Prostate gland (tissue), 2 donors: ENCODE results near the gene DVL3. TPM values are rescaled to one million over a fixed set of nuclear protein-coding genes. Genes with fewer than 3 reads are reported as not detected.
A peak's percentile ranks its signal among the peaks of the same experiment; 100 is the strongest.

Experiments
- DNase-seq: peaks from one replicate; pipeline ENCODE4 v3.0.0-alpha.2; 2019; ENCODE audit warnings: low spot score
- H3K27ac ChIP-seq, 2 donors: fragments of 200-600 bp; sonication (generic); 2 replicates each; pipeline ENCODE4 v1.5.1; 2017 to 2019
- H3K27me3 ChIP-seq: fragments of 200-600 bp; sonication (generic); replicated peaks from 2 replicates; pipeline ENCODE4 v1.5.1; 2019; ENCODE audit not compliant: insufficient read depth
- H3K36me3 ChIP-seq, 2 donors: fragments of 200-600 bp; sonication (generic); 1 replicate in 1 of 2; 2 replicates in 1 of 2; pipeline versions ENCODE4 v1.5.1 to v1.8.1; 2017 to 2019
- H3K4me1 ChIP-seq: fragments of 200-600 bp; sonication (generic); replicated peaks from 2 replicates; pipeline ENCODE4 v1.5.1; 2019
- H3K4me3 ChIP-seq, 2 donors: fragments of 200-600 bp; sonication (generic); 2 replicates each; pipeline ENCODE4 v1.5.1; 2017 to 2019
- H3K9me3 ChIP-seq: fragments of 200-600 bp; sonication (generic); 2 replicates; pipeline ENCODE4 v1.5.1; 2017
- CTCF ChIP-seq, 4 experiments: fragments of 200-600 bp in 2 of 4; fragments of 450-650 bp in 2 of 4; sonication (generic) in 2 of 4; IDR thresholded peaks; 1 replicate in 3 of 4; 2 replicates in 1 of 4; pipeline ENCODE4 v1.5.1; 2016 to 2019; ENCODE audit warnings: antibody characterized with exemption in 4 of 4, mild to moderate bottlenecking in 2 of 4, moderate library complexity in 2 of 4
- POLR2A ChIP-seq: fragments of 450-650 bp; IDR thresholded peaks from one replicate; pipeline ENCODE4 v1.6.1; 2016; ENCODE audit warnings: antibody characterized with exemption, mild to moderate bottlenecking
- POLR2AphosphoS5 ChIP-seq: sonication (generic); formaldehyde crosslinking; IDR thresholded peaks from one replicate; pipeline ENCODE4 v1.6.1; 2017; ENCODE audit warnings: antibody characterized with exemption
- WGBS: methylation state at CpG from one replicate; pipeline ENCODE4 v1.1.5; 2018; 5-methylcytosine and 5-hydroxymethylcytosine counted together
- intact Hi-C: fragments of 100-400 bp; cut with DNase I; formaldehyde crosslinking; loops from one replicate; pipeline ENCODE4 v1.14.2; 2022
- total RNA-seq, 2 donors: library from RNA; depleted of rRNA; stranded (reverse); fragments of >200 nt; gene quantifications; one replicate each; pipeline ENCODE4 v1.1.0, GENCODE V29; 2016

Gene DVL3
- total RNA-seq, 2 donors from 2014 or later = 61.7 to 95.1 TPM

- no peaks in the 10 kb centered on the region for H3K9me3 ChIP-seq
- H3K36me3 ChIP-seq = peaks cover 26 to 33% of the 10 kb centered on the region in 2 donors
- TF ChIP-seq CTCF (IDR thresholded peaks at IDR 0.05) (no peak), POLR2A (no peak), POLR2AphosphoS5 (no peak)
- peaks cover 18% of the 10 kb centered on the region for H3K4me1 ChIP-seq
- H3K27ac ChIP-seq = peak overlapping the region in 1 of 2 donors; percentile 88
- no peak overlapping the region for H3K4me3 ChIP-seq
- 88% methylated on average over 14 of the region's 14 CpGs for WGBS
- H3K27me3 ChIP-seq = no peaks in the 10 kb centered on the region
- no peak for DNase-seq
- intact Hi-C loops = loop anchor here (5.0 kb wide), 1 partner anchor 41 kb away; the partner anchor contains the start of gene EIF2B5
Measured at GRCh38 chr3:184177767-184178306, 22.7 kb downstream of the DVL3 start.

- H3K27ac ChIP-seq = no peak overlapping the region
- H3K4me3 ChIP-seq = no peak overlapping the region
- H3K36me3 ChIP-seq = peaks cover 33% of the 10 kb centered on the region in 2 donors
- no peak for DNase-seq
- intact Hi-C loops = loop anchor here (5.0 kb wide), 1 partner anchor 41 kb away; the partner anchor contains the start of gene EIF2B5
- peaks cover 17% of the 10 kb centered on the region for H3K4me1 ChIP-seq
- TF ChIP-seq CTCF (IDR thresholded peaks at IDR 0.05) (no peak), POLR2AphosphoS5 (no peak), POLR2A (no peak)
- no peaks in the 10 kb centered on the region for H3K27me3 ChIP-seq
- 94% methylated on average over 12 of the region's 13 CpGs for WGBS
- no peaks in the 10 kb centered on the region for H3K9me3 ChIP-seq
Measured at GRCh38 chr3:184178521-184179138, 23.5 kb downstream of the DVL3 start.

- Histone ChIP-seq H3K4me3 (no peak overlapping the region), H3K27me3 (no peaks in the 10 kb centered on the region), H3K9me3 (no peaks in the 10 kb centered on the region), H3K36me3 (peaks cover 33% of the 10 kb centered on the region in 2 donors), H3K27ac (no peak overlapping the region), H3K4me1 (peaks cover 13% of the 10 kb centered on the region)
- intact Hi-C loops = no loop called here
- DNase-seq = no peak
- WGBS = 94% methylated on average over 6 of the region's 6 CpGs
- no peak for TF ChIP-seq POLR2A
- TF ChIP-seq POLR2AphosphoS5 = no peak
- TF ChIP-seq CTCF (IDR thresholded peaks at IDR 0.05) = no peak
Measured at GRCh38 chr3:184180165-184180564, 25.0 kb downstream of the DVL3 start.

GRCh38 chr3:184181596-184181995 is 26.4 kb downstream of the DVL3 start:
- H3K9me3 ChIP-seq = no peaks in the 10 kb centered on the region
- no peak overlapping the region for H3K4me3 ChIP-seq
- intact Hi-C loops = no loop called here
- peaks cover 33% of the 10 kb centered on the region in 2 donors for H3K36me3 ChIP-seq
- H3K4me1 ChIP-seq = peaks cover 15% of the 10 kb centered on the region
- H3K27me3 ChIP-seq = no peaks in the 10 kb centered on the region
- DNase-seq = no peak
- TF ChIP-seq CTCF (IDR thresholded peaks at IDR 0.05) = no peak
- TF ChIP-seq POLR2AphosphoS5 = no peak
- no peak for TF ChIP-seq POLR2A
- H3K27ac ChIP-seq = no peak overlapping the region
- 95% methylated on average over 9 of the region's 9 CpGs for WGBS

- TF ChIP-seq POLR2AphosphoS5 = no peak
- TF ChIP-seq CTCF (IDR thresholded peaks at IDR 0.05) = no peak
- TF ChIP-seq POLR2A = no peak
- intact Hi-C loops = no loop called here
- H3K4me3 ChIP-seq = no peak overlapping the region
- H3K4me1 ChIP-seq = peaks cover 12% of the 10 kb centered on the region
- no peak overlapping the region for H3K27ac ChIP-seq
- H3K27me3 ChIP-seq = no peaks in the 10 kb centered on the region
- peaks cover 28 to 33% of the 10 kb centered on the region in 2 donors for H3K36me3 ChIP-seq
- H3K9me3 ChIP-seq = no peaks in the 10 kb centered on the region
- 75% methylated on average over 5 of the region's 5 CpGs for WGBS
- no peak for DNase-seq
Measured at GRCh38 chr3:184183679-184184078, 28.5 kb downstream of the DVL3 start.
